ENCODE results near the gene ANKS1B.

Gene ANKS1B

DNA sequence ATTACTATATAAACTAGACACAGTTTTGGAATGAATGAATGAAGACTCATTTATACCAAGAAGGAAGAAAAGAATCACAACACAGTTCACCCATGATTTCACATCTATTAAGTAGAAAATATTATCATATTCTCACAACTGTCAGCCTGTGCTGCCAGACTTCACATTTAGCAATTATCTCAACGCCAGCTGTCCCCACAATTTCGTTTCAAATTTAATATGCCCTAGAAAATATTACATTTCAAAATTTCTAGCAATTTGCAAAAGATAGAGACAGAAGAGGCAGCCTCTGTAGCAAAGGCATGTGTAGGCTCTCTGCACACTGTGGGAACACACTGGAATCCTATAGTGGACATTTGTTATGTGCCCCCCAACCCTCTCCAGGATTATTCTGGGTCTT is 83.6 kb downstream of the ANKS1B start:
- DNase-seq (ENCODE audit: low read depth), result no peak
- no peak for TF ChIP-seq CTCF (IDR thresholded peaks at IDR 0.05; ENCODE audit: control insufficient read depth, insufficient read depth, low read depth, low read length, missing control alignments)
- H3K4me3 ChIP-seq (ENCODE audit: control insufficient read depth, low read depth, low read length), result no peak overlapping the region

GRCh38 chr12:99898645-99899044 is 86.1 kb downstream of the ANKS1B start:
- DNase-seq (ENCODE audit: low read depth), result no peak
- TF ChIP-seq CTCF (IDR thresholded peaks at IDR 0.05; ENCODE audit: control insufficient read depth, insufficient read depth, low read depth, low read length, missing control alignments), result no peak
- no peak overlapping the region for H3K4me3 ChIP-seq (ENCODE audit: control insufficient read depth, low read depth, low read length)

DNA sequence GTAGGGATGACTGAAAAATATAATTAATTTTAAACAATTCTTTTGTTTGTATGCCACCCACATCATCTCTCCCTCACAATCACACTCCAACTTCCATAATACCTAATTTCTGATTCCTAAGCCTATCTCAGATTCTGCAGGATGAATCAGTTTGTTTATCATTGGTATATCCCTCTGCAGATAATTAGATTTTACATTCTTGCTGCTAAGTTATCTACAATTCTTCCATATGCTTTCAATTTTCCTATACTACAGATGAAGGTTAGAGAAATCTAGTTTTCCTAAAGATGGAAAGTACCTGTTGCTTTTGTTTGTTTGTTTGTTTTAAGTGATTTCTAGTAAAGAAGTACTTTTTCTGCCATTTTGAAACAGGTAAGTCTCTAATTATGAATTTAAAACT is 105.3 kb downstream of the ANKS1B start:
- no peak for DNase-seq (ENCODE audit: low read depth)
- no peak for TF ChIP-seq CTCF (IDR thresholded peaks at IDR 0.05; ENCODE audit: control insufficient read depth, insufficient read depth, low read depth, low read length, missing control alignments)
- no peak overlapping the region for H3K4me3 ChIP-seq (ENCODE audit: control insufficient read depth, low read depth, low read length)

DNA sequence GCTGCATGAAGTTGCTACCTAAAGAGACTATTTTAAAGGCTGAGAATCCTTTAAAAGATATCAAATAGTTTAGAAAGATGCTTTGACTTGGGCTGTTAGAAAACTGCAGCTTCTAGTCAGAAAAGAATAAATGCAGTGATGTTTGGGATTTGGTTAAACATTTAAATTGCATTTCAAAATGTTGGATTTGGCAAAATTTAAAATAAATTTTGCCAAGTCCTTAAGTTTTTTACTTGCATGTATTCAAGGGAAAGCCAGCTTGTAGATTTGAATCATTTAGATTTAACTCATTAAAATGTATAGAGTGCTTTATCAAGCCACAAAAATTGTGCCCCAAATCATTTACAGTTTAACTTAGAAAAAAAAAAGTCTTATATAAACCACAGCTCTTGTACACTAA is 109.7 kb downstream of the ANKS1B start:
- no peak for TF ChIP-seq CTCF (IDR thresholded peaks at IDR 0.05; ENCODE audit: control insufficient read depth, insufficient read depth, low read depth, low read length, missing control alignments)
- no peak overlapping the region for H3K4me3 ChIP-seq (ENCODE audit: control insufficient read depth, low read depth, low read length)
- DNase-seq (ENCODE audit: low read depth), result no peak

- DNase-seq (ENCODE audit: low read depth), result no peak
- no peak overlapping the region for H3K4me3 ChIP-seq (ENCODE audit: control insufficient read depth, low read depth, low read length)
- TF ChIP-seq CTCF (IDR thresholded peaks at IDR 0.05; ENCODE audit: control insufficient read depth, insufficient read depth, low read depth, low read length, missing control alignments), result no peak
Observed at GRCh38 chr12:99870085-99870484, 114.7 kb downstream of the ANKS1B start.

DNA sequence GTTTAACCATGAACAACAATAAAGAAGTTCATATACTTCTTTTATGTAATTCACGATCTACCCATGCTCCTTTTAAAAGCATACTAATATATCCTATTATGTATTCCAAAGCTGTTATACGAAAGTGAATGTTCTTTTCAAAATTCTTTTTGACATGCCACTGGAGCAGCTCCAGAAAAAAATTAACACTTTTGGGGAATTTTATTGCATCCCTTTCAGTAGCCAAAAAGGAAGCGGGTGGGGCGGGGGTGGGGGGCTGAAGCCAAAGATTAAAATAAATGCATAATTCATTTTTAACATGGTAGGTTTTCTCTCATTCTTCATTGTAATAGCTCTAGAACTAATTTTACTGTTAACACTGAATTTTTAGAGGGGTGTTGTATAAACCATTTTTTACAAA is 123.0 kb downstream of the ANKS1B start:
- H3K4me3 ChIP-seq (ENCODE audit: control insufficient read depth, low read depth, low read length), result no peak overlapping the region
- no peak for DNase-seq (ENCODE audit: low read depth)
- no peak for TF ChIP-seq CTCF (IDR thresholded peaks at IDR 0.05; ENCODE audit: control insufficient read depth, insufficient read depth, low read depth, low read length, missing control alignments)

DNA sequence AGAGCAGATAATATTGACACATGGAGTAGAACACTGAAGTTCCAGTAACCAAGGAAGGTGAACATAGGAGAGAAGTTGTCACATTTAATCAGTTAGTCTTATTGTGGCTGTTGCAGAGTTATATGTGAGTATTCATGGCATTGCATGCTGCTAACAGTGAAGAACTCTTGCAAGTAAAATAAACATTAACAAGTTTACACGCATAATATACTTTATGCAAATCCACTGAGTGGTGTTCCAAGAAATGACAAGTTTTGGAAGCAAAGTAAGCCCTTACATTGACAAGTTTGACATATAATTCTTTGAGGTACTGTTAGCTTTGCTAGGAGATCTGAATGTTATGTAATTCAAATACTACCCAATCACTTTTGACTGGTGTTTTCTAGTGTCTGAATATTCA is 125.6 kb downstream of the ANKS1B start:
- no peak for TF ChIP-seq CTCF (IDR thresholded peaks at IDR 0.05; ENCODE audit: control insufficient read depth, insufficient read depth, low read depth, low read length, missing control alignments)

More for the DNA sequence above, 125.6 kb downstream of the ANKS1B start:
- no peak for DNase-seq (ENCODE audit: low read depth)
- no peak overlapping the region for H3K4me3 ChIP-seq (ENCODE audit: control insufficient read depth, low read depth, low read length)

Data from AG09309 (cell line).